K562 (cell line): ENCODE data around the gene DIPK1B. TPM values are rescaled to one million over a fixed set of nuclear protein-coding genes. Genes with fewer than 3 reads are reported as not detected.
A peak's percentile ranks its signal among the peaks of the same experiment; 100 is the strongest.

Experiments used
- DACH1 ChIP-seq: fragments of 450-650 bp; IDR thresholded peaks from 2 replicates; pipeline ENCODE4 v1.6.1; 2018; ENCODE audit not compliant: partially characterized antibody
- GATAD2B ChIP-seq: fragments of 450-650 bp; IDR thresholded peaks from 2 replicates; pipeline ENCODE4 v1.6.1; 2017; ENCODE audit warnings: mild to moderate bottlenecking, borderline replicate concordance
- HES1 ChIP-seq: fragments of 450-650 bp; IDR thresholded peaks from 2 replicates; pipeline ENCODE4 v1.6.1; 2016; ENCODE audit warnings: low read depth, mild to moderate bottlenecking, moderate library complexity
- L3MBTL2 ChIP-seq: fragments of 450-650 bp; IDR thresholded peaks from 2 replicates; pipeline ENCODE4 v1.6.1; 2016; ENCODE audit warnings: mild to moderate bottlenecking, moderate library complexity
- MAFK ChIP-seq: IDR thresholded peaks from 2 replicates; pipeline ENCODE4 v1.6.1; 2011; ENCODE audit warnings: low read length, improper control_type of control experiment
- MAX ChIP-seq: sonication (generic); formaldehyde crosslinking; IDR thresholded peaks from 2 replicates; pipeline ENCODE4 v1.9.0; 2022; ENCODE audit warnings: mild to moderate bottlenecking, missing genetic modification reagents
- MCM2 ChIP-seq: fragments of 450-650 bp; IDR thresholded peaks from 2 replicates; pipeline ENCODE4 v1.6.1; 2017; ENCODE audit warnings: low read depth, mild to moderate bottlenecking
- RFX7 ChIP-seq: fragments of 250-450 bp; sonication (Bioruptor Pico); IDR thresholded peaks from 2 replicates; pipeline ENCODE4 v1.5.1; 2021; ENCODE audit warnings: mild to moderate bottlenecking
- SFPQ ChIP-seq: fragments of 200-400 bp; formaldehyde crosslinking; IDR thresholded peaks from 2 replicates; pipeline ENCODE4 v1.6.1; 2017; ENCODE audit warnings: mild to moderate bottlenecking, low read depth, low read length, moderate library complexity
- SMARCC2 ChIP-seq: fragments of 450-650 bp; IDR thresholded peaks from 2 replicates; pipeline ENCODE4 v1.6.1; 2017; ENCODE audit warnings: antibody characterized with exemption, moderate library complexity, mild to moderate bottlenecking, low read depth
- TAL1 ChIP-seq: fragments of 450-650 bp; IDR thresholded peaks from 2 replicates; pipeline ENCODE4 v1.6.1; 2016; ENCODE audit warnings: mild to moderate bottlenecking
- THRB ChIP-seq: fragments of 450-650 bp; formaldehyde crosslinking; conservative IDR thresholded peaks from 2 replicates; pipeline ENCODE4 v1.4.0; 2022; ENCODE audit warnings: mild to moderate bottlenecking, missing genetic modification characterization
- ZNF282 ChIP-seq: sonication (generic); formaldehyde crosslinking; IDR thresholded peaks from 2 replicates; pipeline ENCODE4 v1.8.1; 2023; ENCODE audit warnings: missing genetic modification reagents
- ZNF561 ChIP-seq: fragments of 450-650 bp; formaldehyde crosslinking; conservative IDR thresholded peaks from 2 replicates; pipeline ENCODE4 v1.4.0; 2020; ENCODE audit warnings: mild to moderate bottlenecking, moderate library complexity
- ZNF639 ChIP-seq, 2 experiments: fragments of 200-800 bp in 1 of 2; sonication (Bioruptor generic) in 1 of 2; sonication (generic) in 1 of 2; formaldehyde crosslinking in 1 of 2; IDR thresholded peaks in 1 of 2; conservative IDR thresholded peaks in 1 of 2; 2 replicates each; pipeline versions ENCODE4 v1.5.0 to v1.6.1; 2016 to 2020; ENCODE audit warnings: missing compliant biosample characterization in 1 of 2, missing genetic modification characterization in 1 of 2, missing genetic modification reagents in 1 of 2
- ZNF695 ChIP-seq: fragments of 450-650 bp; formaldehyde crosslinking; IDR thresholded peaks from 2 replicates; pipeline ENCODE4 v1.4.0; 2020; ENCODE audit warnings: mild to moderate bottlenecking, moderate library complexity
- polyA plus RNA-seq, 8 experiments: library from polyadenylated mRNA; depleted of rRNA in 4 of 8; stranded (reverse) in 5 of 8; unstranded in 3 of 8; fragments of >200 nt; fragmentation: Nextera tagmentation in 2 of 8; fragmentation: Illumina TruSeq in 1 of 8; extraction: Ambion mirVana in 2 of 8; extraction: Trizol in 1 of 8; gene quantifications; 2 replicates each; pipeline versions ENCODE4 v1.2.1 to v1.2.3, GENCODE V29; 2011 to 2014; ENCODE audit warnings: inconsistent platforms in 1 of 8, missing spikeins in 1 of 8
- total RNA-seq, 7 experiments: library from RNA; depleted of rRNA in 6 of 7; stranded (reverse); fragments of >200 nt in 6 of 7; fragmentation: Illumina TruSeq in 2 of 7; extraction: Trizol in 2 of 7; gene quantifications; 2 replicates each; pipeline versions ENCODE4 v1.2.1 to v1.2.3, GENCODE V29; 2011 to 2021; ENCODE audit warnings: low replicate concordance in 1 of 7
- TF ChIP-seq, protein P1 (sequence below): sonication (generic); formaldehyde crosslinking; IDR thresholded peaks from 2 replicates; pipeline ENCODE4 v1.4.0; 2020; ENCODE audit warnings: mild to moderate bottlenecking, missing genetic modification reagents
- TF ChIP-seq, protein P2 (sequence below): sonication (generic); formaldehyde crosslinking; IDR thresholded peaks from 2 replicates; pipeline ENCODE4 v1.8.1; 2022; ENCODE audit warnings: missing genetic modification reagents

DIPK1B gene
- total and polyA plus RNA-seq, 9 of the 15 experiments (the other 6 are each of a cell fraction or from before 2014, with no cell fraction given), result 0.08 to 22.3 (median 5.9) TPM

- TF ChIP-seq THRB (CRISPR knock-in tag) (no peak), ZNF561 (no peak), HES1 (no peak), MAX (CRISPR knock-in tag) (no peak), MCM2 (no peak), ZNF282 (CRISPR knock-in tag) (no peak), ZNF639 (CRISPR knock-in tag; conservative IDR thresholded peaks at IDR 0.05 in 1 of 2, IDR thresholded peaks at IDR 0.05 in 1 of 2) (no peak), SMARCC2 (no peak), RFX7 (no peak), MAFK (no peak), TAL1 (no peak), GATAD2B (no peak), SFPQ (no peak), L3MBTL2 (peak; percentile 41; the same call in 1 of the 2 replicates), DACH1 (no peak), ZNF695 (CRISPR knock-in tag) (no peak)
- TF ChIP-seq, protein P1, sequence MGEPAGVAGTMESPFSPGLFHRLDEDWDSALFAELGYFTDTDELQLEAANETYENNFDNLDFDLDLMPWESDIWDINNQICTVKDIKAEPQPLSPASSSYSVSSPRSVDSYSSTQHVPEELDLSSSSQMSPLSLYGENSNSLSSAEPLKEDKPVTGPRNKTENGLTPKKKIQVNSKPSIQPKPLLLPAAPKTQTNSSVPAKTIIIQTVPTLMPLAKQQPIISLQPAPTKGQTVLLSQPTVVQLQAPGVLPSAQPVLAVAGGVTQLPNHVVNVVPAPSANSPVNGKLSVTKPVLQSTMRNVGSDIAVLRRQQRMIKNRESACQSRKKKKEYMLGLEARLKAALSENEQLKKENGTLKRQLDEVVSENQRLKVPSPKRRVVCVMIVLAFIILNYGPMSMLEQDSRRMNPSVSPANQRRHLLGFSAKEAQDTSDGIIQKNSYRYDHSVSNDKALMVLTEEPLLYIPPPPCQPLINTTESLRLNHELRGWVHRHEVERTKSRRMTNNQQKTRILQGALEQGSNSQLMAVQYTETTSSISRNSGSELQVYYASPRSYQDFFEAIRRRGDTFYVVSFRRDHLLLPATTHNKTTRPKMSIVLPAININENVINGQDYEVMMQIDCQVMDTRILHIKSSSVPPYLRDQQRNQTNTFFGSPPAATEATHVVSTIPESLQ, result no peak
- TF ChIP-seq, protein P2, sequence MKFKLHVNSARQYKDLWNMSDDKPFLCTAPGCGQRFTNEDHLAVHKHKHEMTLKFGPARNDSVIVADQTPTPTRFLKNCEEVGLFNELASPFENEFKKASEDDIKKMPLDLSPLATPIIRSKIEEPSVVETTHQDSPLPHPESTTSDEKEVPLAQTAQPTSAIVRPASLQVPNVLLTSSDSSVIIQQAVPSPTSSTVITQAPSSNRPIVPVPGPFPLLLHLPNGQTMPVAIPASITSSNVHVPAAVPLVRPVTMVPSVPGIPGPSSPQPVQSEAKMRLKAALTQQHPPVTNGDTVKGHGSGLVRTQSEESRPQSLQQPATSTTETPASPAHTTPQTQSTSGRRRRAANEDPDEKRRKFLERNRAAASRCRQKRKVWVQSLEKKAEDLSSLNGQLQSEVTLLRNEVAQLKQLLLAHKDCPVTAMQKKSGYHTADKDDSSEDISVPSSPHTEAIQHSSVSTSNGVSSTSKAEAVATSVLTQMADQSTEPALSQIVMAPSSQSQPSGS, result no peak
These were observed at the start of gene DIPK1B (continued) for GRCh38 chr9:136711751-136712689.
